GM18858 (cell line): Measurements from ENCODE around the gene GPRASP3.

Source experiments
- ATAC-seq: cut with Tn5 transposase; IDR thresholded peaks from one replicate; pipeline ENCODE4 v1.9.1; 2021; ENCODE audit not compliant: unreplicated experiment

Gene GPRASP3

GRCh38 chrX:102745857-102746584 lies 25.5 kb downstream of the GPRASP3 start:
- ATAC-seq, result no peak

- ATAC-seq, result no peak
These were observed 44.7 kb downstream of the GPRASP3 start for GRCh38 chrX:102765217-102765616.

- no peak for ATAC-seq
These were observed 45.3 kb downstream of the GPRASP3 start for GRCh38 chrX:102765809-102766208.

- no peak for ATAC-seq
These were observed 46.7 kb downstream of the GPRASP3 start for GRCh38 chrX:102767287-102767686.

GRCh38 chrX:102768987-102769761 lies 48.6 kb downstream of the GPRASP3 start:
- ATAC-seq, result peak; percentile 94
